NCI-H2171 treated with DMSO at 0.1 percent for 48 hours (cell line): Measurements from ENCODE around the gene ACOT8.

Experiments used
- DNase-seq: peaks from one replicate; lab custom pipeline; 2025; lab: John Stamatoyannopoulos, UW

The ACOT8 gene

GRCh38 chr20:45792317-45793118 lies 64.7 kb downstream of the ACOT8 start:
- no peak for DNase-seq
